Measurements from ENCODE around the gene MARVELD1. TPM values are rescaled to one million over a fixed set of nuclear protein-coding genes. Genes with fewer than 3 reads are reported as not detected.

Gene MARVELD1
- total and polyA plus RNA-seq, 2 experiments from 2014 or later, result 7.3 to 23.7 TPM

GRCh38 chr10:97707134-97707861 lies 6.2 kb upstream of the MARVELD1 start:
- Mint-ChIP-seq H3K27ac (no peak overlapping the region), H3K27me3 (ENCODE audit: insufficient read depth, low read depth, poor library complexity) (peaks cover 7% of the 10 kb centered on the region), H3K36me3 (ENCODE audit: low read depth) (no peaks in the 10 kb centered on the region), H3K9me3 (no peaks in the 10 kb centered on the region), H3K4me1 (peaks cover 18% of the 10 kb centered on the region), H3K4me3 (no peak overlapping the region)
- H3K27me3 ChIP-seq (ENCODE audit: insufficient read depth), result no peaks in the 10 kb centered on the region
- TF ChIP-seq ZNF331 (CRISPR knock-in tag; IDR thresholded peaks at IDR 0.05; ENCODE audit: low read depth) (no peak), REST (IDR thresholded peaks at IDR 0.05; ENCODE audit: unreplicated experiment) (no peak), CREB1 (CRISPR knock-in tag; IDR thresholded peaks at IDR 0.05; ENCODE audit: low read depth) (no peak), ZNF114 (CRISPR knock-in tag; IDR thresholded peaks at IDR 0.05) (no peak), POLR2AphosphoS5 (IDR thresholded peaks at IDR 0.05; ENCODE audit: low read depth) (no peak), JUNB (IDR thresholded peaks at IDR 0.05; ENCODE audit: unreplicated experiment) (no peak), ZNF462 (CRISPR knock-in tag; IDR thresholded peaks at IDR 0.05) (no peak), ETS1 (IDR thresholded peaks at IDR 0.05) (no peak), STAT1 (IDR thresholded peaks at IDR 0.05; ENCODE audit: unreplicated experiment) (no peak), NANOG (IDR thresholded peaks at IDR 0.05; ENCODE audit: borderline replicate concordance) (no peak), EZH2phosphoT487 (IDR thresholded peaks at IDR 0.05; ENCODE audit: unreplicated experiment) (no peak), EZH2 (IDR thresholded peaks at IDR 0.05; ENCODE audit: low read depth, unreplicated experiment) (no peak), CTCF (conservative IDR thresholded peaks at IDR 0.05; ENCODE audit: low read depth in 2 of 2) (no peak)
- no peaks in the 10 kb centered on the region for H3K79me2 ChIP-seq (replicated peaks; ENCODE audit: insufficient read depth)
- H3K36me3 ChIP-seq (ENCODE audit: insufficient read depth), result no peaks in the 10 kb centered on the region
- H3K4me3 ChIP-seq, result no peak overlapping the region
- no peak for DNase-seq (ENCODE audit: low spot score)
- H2AFZ ChIP-seq, result no peak overlapping the region
- H3K4me1 ChIP-seq (ENCODE audit: insufficient read depth), result peaks cover under 1% of the 10 kb centered on the region; the same call in 1 of the 2 replicates
- no peak for ATAC-seq
- H3K27ac ChIP-seq (ENCODE audit: low read depth), result no peak overlapping the region
- 0 out of 2 replicates have a peak, but pooled peaks cover 5% of the 10 kb centered on the region for H3F3A ChIP-seq (replicated peaks; ENCODE audit: low read depth)
- H4K20me1 ChIP-seq (replicated peaks; ENCODE audit: insufficient read depth), result no peaks in the 10 kb centered on the region
- no peak overlapping the region for H3K4me2 ChIP-seq
- no peaks in the 10 kb centered on the region for H3K9me2 ChIP-seq (ENCODE audit: insufficient read depth)
